M059J (cell line): Measurements from ENCODE around the gene TET1. TPM values are rescaled to one million over a fixed set of nuclear protein-coding genes. Genes with fewer than 3 reads are reported as not detected.
"Not testable (repeated sequence)": the region's sequence is repeated elsewhere in the genome, so short reads cannot be mapped to it uniquely, and the experiment has no call there.

Source experiments
- DNase-seq: peaks from one replicate; pipeline ENCODE4 v3.0.0-alpha.2; 2012; ENCODE audit warnings: low read depth
- total RNA-seq: library from RNA; depleted of rRNA; stranded (reverse); fragments of >200 nt; shearing (Covaris generic); gene quantifications from 2 replicates; pipeline ENCODE4 v1.2.3, GENCODE V29; 2014; rRNA removed

The TET1 gene
- 2.8 and 4.0 TPM in 2 replicates for total RNA-seq

DNA sequence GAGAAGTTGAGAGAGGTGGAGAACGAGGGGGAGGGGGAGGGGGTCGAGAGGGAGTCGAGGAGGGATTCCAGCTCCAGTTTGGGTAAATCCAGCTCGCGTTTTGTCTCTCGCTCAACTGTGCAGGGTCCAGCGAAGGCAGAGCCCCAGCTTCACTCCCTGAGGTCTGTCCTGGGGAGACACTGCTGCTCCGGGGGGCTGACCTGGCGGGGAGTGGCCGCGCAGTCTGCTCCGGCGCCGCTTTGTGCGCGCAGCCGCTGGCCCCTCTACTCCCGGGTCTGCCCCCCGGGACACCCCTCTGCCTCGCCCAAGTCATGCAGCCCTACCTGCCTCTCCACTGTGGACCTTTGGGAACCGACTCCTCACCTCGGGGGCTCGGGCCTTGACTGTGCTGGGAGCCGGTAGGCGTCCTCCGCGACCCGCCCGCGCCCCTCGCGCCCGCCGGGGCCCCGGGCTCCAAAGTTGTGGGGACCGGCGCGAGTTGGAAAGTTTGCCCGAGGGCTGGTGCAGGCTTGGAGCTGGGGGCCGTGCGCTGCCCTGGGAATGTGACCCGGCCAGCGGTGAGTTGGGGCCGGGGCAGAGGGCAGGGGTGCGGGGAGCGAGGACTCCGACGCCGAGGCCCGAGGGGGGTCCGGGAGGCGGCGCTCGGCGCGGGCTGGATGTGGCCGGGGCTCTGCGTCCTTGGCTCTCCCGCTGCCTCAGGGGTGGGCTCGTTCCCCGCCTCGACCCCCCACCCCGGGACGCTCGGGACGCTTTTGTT is at the start of gene TET1:
Gene TET1, plus strand, starts transcription at position 152 of the 757 bp plus-strand sequence. CDS start 12,002 bp downstream, outside the sequence.
- DNase-seq: peak; percentile 67

DNA sequence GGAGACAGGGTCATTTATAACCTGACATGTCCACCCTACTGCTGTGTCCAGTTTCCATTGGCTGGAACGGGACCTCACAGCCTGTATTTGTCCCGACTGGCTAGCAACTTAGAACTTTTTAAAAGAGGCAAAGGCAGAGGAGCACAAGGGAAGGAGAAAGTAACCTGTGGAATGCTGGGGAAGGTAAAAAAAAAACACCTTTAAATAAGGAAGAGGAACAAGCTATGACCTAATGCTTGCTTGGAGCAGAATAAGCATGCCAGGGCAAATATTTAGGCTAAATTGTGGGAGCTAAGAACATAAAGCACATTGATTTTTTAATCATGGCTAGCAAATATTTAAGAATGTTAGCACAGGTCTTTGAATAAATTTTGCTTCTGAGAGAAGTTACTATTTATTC is 43.9 kb upstream of the TET1 start:
- DNase-seq: not testable (repeated sequence)

DNA sequence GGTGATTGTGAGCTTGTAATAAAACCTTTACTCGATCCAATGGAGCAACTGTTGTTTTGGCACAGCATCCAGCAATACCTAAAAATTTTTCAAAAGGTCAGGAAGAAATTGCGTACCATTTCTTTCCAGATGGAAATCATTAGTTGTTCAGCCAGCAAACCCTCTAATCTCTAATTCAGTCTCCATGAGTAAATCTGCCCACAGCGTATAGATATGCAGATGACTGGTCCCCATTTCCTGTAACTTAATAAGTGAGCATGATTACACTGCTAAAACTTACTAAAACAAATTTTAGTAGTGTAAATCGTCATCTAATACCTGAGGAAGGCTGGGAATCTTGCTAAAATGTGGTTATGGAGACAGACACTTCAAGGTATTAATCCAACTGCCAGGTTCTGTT is 43.4 kb upstream of the TET1 start:
- DNase-seq: no peak

DNA sequence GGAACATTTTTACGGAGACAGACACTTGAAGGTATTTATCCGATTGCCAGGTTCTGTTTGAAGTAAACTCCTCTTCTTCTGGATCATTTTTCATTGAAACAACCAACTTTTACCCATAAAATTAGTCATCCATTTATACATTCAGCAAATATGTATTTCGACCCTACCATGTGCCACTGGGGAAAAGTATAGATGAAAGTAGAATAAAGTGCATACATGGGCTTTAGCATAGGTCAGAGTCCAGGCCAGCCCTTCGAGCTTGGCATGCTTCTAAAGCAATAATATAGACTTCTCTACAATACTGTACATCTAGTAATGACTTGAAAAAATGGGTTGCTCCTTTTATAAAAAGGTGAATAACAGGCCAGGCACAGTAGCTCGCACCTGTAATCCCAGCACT is 42.9 kb upstream of the TET1 start:
- DNase-seq: no peak

DNA sequence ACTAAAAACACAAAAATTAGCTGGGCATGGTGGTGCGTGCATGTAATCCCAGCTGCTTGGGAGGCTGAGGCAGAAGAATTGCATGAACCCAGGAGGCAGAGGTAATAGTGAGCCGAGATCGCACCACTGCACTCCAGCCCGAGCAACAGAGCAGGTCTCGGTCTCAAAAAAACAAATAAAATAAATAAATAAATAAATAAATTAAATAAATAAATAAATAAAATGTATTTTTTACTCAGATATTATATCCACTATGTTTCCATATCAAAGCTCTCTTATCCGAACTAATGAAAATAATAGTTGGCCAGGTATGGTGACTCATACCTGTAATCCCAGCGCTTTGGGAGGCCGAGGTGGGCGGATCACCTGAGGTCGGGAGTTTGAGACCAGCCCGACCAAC is 41.5 kb upstream of the TET1 start:
- DNase-seq: not testable (repeated sequence)

DNA sequence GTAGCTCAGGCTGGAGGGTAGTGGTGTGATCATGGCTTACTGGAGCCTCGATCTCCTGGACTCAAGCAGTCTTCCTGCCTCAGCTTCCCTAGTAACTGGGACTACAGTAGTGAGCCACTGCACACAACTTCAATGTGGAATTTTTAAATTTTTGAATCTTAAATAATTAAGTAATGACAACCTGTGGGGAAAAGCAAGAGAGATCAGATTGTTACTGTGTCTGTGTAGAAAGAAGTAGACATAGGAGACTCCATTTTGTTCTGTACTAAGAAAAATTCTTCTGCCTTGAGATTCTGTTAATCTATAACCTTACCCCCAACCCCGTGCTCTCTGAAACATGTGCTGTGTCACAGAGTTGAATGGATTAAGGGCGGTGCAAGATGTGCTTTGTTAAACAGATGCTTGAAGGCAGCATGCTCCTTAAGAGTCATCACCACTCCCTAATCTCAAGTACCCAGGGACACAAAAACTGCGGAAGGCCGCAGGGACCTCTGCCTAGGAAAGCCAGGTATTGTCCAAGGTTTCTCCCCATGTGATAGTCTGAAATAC is 34.6 kb upstream of the TET1 start:
- DNase-seq: not testable (repeated sequence)

DNA sequence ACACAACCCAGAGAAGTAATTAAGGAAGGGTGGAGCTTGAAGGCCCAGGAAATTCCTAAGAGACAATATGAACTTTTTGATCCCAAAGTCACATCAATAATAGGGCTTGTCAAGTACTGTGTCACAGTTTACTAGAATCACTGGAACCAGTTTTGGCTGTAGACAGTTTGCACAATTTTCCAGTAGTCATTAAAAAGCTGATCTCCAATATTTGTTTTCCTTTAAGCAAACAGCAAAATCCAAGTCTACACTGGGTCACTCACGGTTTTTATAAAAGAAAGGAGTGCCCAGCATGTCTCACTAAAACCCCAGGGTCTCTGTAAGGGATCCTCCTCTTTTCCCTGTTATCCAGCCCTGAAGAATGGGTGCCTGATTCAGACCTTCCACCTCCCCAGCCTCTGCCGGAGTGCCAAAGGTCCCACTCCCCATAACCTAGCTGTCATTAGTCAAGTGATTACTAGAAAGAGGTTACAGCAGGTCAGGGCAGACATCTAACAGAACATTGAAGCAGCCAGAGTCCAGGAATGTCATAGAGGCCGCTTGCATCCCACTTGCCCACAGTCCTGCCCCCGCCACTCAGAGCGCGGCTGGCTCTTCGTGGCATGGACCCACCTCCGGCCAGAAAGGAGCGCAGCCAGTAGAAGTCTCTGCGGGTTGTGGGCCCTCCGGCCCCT is 33.4 kb upstream of the TET1 start:
- no peak for DNase-seq

DNA sequence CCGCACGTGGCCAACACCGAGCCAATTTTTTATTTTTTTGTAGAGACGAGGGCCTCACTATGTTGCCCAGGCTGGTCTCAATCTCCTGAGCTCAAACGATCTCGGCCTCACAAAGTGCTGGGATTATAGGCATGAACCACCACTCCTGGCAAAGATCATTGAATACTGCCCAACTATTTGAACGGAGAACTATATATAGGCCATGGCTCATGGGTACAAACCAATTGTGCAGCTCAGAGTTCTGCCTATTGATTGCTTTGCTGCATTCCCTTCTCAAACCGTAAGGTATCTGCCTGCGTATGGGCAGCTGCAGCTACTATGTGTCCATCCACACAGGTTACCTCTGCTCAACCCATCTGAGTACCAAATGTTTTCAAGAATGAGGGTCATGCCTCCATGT is 23.2 kb upstream of the TET1 start:
- no peak for DNase-seq

DNA sequence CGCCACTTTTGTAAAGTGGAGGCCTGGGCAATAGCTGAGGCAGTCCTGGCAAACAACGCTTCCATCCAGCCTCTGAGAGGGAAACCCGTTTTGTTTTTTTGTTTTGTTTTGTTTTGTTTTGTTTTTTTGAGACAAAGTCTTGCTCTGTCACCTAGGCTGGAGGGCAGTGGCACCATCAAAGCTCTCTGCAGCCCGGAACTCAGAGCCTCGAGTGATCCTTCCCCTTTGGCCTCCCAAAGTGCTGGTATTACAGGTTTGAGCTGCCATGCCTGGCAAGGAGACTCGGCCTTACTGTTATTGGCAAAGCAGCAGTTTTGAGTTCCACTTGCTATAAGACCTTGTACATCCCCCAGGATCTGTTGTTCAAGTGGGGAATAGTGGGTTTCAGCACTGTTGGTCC is 22.3 kb upstream of the TET1 start:
- DNase-seq: no peak

DNA sequence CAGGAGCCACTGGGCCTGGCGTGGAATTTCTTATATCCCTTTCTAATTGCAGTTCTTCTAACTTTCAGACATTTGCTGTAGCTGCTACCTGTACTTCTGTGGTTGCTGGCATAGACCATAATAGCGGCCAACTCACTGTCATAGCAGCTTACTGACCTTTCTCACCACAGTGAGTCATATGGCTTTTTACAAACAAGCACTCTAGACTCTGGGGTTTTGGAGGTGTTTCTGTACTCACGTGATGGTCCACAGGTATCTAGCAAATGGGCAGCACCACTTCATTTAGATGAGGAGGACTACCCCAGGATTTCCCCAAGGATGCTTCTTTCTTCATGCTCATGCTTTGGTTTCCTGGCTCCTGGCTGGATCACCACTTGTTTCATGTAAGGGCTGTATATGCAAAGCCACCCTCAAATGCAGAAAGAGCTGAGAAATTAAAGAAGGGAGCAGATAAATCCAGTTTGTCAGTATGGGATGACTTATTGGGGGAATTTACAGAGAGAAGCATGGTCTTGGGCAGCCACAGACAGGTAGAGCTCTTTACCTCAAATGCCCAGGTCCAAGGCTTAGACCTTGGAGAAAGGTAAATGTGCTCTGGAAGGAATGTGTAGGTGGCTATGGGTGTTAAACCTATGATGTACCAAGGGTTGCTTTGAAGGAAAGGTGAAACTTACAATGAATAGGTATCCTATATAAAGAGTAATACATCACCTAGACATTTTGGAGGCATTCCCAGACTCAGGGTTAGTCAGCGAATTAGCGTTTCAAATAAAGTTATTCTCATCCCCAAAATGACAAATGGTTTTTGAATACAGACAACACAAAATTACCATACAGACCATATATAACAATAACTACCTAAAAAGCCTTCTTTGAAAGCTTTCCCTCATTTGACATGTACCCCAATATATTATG is 16.9 kb upstream of the TET1 start:
- peak; percentile 90 for DNase-seq

DNA sequence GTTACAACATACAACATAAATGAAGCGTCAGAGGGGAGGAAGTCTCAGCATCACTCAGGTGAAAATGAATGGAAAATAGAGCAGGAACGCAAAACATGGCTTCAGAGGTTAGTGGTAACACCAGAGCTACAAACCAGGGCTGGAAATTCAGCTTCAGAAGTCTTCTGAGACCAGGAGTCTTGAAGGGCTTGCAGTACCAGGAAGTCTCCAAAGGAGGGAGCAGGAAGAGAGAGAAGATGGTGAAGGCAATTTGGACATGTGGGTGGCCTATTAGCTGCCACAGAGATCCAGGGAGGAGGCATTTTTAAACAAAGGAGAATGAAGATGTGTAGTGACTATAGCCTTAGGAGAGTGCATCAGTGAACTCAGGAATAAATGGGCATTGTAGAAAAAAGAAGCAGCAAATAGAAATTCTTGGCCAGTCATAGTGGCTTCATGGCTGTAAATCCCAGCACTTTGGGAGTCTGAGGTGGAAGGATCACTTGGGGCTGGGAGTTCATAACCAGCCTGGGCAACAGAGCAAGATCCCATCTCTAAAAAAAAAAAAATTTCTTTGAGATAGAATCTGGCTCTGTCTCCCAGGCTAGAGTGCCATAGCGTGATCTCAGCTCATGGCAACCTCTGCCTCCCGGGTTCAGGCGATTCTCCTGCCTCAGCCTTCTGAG is 9.3 kb upstream of the TET1 start:
- DNase-seq: peak; percentile 82

DNA sequence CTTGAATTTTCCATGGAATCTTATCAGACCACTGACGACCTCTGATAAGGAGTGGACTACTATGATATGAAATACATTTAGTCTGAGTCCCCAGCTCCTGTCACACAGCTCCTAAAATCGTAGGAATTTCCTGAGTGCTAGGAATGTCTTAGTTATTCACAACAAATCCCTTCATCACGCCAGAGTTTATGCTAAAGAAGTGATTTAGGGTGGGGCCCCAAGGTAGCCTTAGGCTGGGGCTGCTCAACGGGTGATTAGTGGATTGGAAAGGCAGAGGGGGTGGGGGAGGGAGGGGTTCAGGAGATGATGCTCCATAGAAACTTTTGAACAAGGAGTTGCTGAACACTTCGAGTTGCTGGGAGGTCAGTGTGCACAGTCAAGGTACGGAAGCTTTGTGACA is 7.0 kb upstream of the TET1 start:
- DNase-seq: no peak

DNA sequence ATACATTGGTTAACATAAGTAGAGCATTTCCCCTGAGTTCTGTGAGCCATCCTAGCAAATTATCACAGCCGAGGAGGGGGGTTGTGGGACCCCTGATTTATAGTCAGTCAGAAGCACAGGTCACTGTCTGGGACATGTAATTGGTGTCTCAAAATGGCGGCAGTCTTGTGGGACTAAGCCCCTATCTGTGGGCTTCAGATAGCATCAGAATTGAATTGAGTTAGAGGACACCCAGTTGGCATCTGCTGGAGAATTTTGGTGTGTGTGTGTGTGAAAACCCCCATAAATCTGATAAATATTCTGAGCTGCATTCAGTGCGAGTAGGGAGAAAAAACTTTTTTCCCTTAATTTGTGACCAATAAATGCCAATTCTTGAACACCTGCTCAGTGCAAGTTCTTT is 6.5 kb upstream of the TET1 start:
- no peak for DNase-seq

DNA sequence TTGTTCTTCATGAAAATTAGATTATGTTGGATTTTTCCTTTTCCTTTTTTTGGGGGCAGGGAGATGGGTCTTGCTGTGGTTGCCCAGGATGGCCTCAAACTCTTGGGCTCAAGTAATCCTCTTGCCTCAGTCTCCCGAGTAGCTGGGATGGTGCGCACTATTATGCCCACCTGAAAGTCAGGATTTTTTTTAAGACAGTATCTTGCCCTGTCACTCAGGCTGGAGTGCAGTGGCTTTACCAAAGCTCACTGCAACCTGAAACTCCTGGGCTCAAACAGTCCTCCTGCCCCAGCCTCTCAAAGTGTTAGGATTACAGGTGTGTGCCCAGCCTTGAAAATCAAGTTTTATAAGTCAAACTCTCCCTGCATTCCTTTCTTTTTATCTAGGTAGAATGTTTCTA is 1.7 kb upstream of the TET1 start:
- no peak for DNase-seq

DNA sequence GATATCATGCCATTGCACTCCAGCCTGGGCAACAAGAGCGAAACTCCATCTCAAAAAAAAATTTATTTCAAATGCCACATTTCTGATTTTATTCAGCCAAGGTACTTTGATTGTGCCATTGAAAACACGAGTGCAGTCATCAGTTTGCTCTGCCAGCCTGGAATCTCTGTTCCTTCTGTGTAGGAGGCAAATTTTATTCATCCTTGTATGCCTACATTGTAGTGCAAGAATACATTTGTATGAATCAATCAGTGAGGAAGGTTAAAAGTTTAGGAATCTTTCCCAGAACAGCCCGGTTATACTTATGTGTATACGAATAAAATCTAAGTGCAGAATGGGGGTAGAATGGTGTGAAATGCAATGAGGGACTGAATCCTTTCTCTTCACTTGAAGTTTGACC is 886 bp upstream of the TET1 start:
- no peak for DNase-seq

DNA sequence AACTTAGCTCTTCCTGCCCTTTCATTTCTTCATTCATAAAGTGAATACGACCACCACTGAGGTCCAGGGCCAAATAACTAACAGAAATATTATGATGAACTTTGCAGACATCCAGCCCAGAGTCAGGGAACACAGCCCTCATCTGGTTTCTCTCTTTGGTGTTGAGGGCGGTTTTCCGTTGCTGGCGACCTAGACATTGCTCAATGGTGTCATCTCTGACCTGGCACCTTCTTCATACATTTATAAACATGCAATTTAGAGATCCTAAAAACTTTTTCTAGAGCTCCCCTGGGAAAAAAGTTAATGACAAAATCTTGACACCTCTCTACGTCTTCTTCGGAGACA is 324 bp upstream of the TET1 start:
- DNase-seq: no peak

DNA sequence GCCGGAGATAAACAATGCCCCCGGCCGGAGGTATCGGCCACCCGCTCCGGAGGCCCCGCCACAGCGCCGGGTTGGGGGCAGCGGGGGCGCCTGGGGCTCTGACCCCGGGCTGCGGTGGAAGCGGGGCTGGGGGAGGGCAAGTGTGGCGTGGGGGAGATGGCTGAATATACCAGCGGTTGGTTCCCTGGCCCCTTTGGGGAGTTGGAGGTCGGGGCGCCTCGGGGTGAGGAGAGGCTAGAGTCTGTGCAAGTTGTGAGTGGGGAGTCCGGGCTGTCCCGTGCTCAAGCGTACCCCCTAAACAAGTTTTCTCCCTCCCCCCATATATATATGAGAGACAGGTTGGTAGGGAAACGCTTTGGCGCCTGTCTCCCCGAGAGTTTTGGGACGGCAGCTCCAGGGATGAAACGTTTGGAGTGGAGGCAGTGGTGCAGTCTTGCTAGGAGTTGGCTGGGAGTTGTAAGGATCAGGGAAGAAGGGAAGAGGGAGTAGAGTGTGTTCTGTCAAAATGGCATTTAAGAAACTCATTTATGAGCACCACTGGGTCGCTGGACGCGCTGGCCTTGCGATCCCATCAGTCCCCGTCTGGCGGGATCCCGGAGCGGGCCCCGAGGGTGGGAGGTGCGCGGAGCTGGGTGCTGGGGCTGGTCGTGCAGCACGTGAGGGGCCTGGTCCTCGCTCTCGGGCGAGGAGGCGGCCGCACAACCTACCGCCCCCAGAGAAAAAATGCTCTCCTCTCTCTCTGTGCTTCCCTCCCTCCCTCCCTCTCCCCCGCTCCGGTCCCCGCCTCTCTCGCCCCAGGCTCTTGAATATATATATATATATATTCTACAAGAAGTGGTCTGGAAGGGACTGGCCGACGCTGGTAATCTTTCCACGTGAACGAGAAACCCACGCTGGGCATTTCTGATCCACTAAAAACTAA is 1.1 kb downstream of the TET1 start:
- DNase-seq: peak; percentile 50

DNA sequence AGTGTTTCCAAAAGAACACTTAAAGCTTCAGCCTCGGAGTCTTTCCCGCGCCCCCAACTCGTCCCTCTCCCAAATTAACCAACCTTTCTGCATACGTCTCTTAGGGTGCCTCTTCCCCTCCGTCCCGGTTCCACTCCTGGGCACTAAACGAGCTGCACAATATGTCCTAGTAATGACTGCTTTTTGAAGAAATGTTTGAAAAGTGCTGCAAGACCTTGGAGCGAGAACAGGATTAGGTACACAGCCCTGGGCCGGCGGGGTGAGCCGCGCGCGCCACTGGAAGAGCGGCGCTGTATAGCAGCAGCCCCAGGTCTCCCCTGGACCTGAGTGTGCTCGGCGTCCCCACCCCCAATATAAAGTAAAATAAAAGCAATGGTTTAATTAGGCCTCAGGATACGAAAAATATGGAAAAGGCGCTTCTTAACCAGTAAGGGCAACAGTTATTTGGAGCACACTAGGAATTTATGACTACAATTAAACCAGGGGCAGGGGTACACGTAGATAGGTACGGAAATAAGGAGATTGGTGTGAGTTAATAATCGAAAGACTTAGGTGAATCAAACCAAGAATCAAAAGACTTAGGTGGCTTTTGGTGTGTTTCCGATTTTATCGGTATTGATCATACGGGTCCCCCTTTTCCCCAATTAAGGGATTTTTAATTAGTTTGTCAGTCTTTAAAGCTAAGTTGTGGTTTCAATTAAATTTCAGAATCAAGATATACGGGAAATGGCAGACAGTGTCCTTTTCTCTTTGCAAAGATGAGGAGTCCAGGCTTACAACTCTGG is 1.9 kb downstream of the TET1 start:
- DNase-seq: peak; percentile 45

DNA sequence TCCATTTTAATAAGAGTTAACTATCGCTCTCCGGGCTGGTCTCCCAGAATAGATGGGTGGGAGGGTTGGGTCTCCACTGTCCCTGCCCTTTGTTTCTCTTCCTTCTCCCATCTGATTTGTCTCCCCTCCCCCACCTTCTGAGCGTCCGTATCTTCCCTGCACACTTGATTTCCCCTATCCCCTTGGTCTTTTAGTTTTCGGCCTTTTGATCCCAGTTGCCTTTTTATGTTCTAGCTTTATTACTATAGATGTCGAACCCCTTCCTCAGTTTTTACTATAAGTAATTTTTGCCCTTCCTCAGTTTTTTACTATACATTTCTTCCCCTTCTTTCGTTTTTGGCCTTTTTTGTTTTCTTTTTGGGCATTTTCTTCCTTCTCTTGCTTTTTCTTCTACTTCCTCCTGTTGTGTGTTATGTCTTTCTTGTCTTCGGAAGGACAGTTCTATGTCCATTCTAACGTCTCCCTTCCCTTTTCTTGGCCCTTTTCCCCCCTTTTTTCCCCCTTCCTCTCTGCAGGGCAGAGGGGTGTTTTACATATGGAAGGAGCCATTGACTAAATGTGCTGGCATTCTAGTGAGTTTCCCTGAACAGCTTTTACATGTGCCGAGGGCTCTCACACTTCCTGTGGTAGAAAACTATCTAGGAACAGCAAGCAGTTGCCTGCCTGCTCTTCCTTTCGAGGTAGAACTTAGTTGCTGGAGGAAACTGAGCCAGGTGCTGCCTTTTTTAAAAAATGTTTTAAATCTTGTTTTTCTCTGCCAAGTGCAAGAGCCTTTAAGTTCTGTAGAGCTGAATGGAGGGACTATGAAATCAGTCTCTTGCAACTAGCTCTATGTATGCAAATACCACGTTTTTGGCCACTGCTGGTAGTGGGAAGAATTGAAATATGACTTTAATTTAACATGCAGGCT is 2.8 kb downstream of the TET1 start:
- peak; percentile 60 for DNase-seq
